Measurements from ENCODE around the gene CDRT4. TPM values are rescaled to one million over a fixed set of nuclear protein-coding genes. Genes with fewer than 3 reads are reported as not detected.
A peak's percentile ranks its signal among the peaks of the same experiment; 100 is the strongest.

Gene CDRT4
- total RNA-seq, 1 donor from 2014 or later = 1.9 TPM

GRCh38 chr17:15411384-15412198 lies 55.8 kb downstream of the CDRT4 start:
- intact Hi-C loops (cut with DNase I) = no loop called here
- ATAC-seq (ENCODE audit: poor library complexity) = peak; percentile 47
- peak; percentile 62 for DNase-seq

DNA sequence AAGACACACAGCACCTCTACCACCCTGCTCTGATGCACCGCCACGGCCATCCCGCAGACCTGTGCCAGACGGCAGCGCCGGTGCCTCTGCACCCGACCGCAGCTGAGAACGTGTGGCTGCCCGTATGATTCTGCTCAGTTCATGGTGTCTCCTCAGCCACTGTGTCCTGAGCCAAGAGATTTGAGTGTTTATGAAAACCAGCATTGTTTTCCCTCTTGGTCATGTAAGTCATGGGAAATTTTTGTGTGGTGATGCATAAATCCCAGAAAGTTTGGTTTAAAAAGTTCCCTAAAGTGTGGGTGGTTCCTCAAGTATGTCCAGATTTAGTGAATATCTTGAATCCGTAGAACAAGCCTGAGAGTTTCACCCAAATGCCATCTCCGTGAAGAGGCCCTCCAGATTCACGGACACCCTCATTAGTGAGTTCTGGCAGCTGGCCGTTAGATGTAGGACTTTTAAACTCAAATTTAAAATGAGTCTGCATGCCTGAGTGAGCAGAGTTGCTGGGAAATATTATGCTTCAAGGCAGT lies 57.6 kb downstream of the CDRT4 start:
- ATAC-seq (ENCODE audit: poor library complexity) (peak; percentile 52), DNase-seq (peak; percentile 61)
- intact Hi-C loops (cut with DNase I) = no loop called here

GRCh38 chr17:15408803-15409202 lies 58.6 kb downstream of the CDRT4 start:
- DNase-seq = no peak
- ATAC-seq (ENCODE audit: poor library complexity) = no peak
- intact Hi-C loops (cut with DNase I) = no loop called here

DNA sequence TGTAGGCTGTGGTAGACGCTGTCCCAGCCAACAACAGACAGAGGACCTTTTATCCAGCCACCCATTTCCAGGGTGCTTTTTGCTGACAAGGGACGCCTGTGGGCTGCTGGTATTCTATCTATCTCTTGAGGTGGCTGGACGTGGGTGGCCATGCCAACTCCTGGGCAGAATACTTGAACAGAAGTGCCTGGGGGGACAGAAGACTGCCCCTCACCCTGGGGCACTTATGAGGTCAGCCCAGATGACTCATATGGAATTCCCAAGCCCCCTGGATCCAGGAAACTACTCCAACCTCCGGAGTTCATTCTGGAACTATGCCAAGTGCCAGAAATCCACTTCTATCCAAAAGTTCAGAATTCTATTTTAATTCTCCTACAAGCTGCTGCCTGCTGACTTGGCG lies 61.3 kb downstream of the CDRT4 start:
- ATAC-seq (ENCODE audit: poor library complexity) (no peak), DNase-seq (no peak)
- intact Hi-C loops (cut with DNase I) = no loop called here

DNA sequence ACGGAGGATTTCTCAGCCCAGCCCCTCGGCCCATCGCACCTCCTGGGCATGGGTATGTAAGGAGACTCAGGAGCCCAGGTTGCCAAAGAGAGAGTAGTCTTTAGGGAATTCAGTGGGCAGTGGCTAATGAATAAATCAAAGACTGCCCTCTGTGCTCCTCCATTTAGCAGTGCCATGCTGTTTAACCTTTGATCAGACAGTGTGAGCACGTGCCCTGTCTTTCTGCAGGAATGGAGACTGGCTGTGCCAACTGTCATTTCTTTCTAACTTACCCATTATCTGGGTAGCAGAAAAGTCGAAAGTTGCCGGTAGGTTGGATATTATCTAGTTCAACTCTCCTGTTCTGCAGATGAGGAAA lies 62.4 kb downstream of the CDRT4 start:
- DNase-seq (no peak), ATAC-seq (ENCODE audit: poor library complexity) (no peak)
- intact Hi-C loops (cut with DNase I) = no loop called here

- no peak for ATAC-seq (ENCODE audit: poor library complexity)
- intact Hi-C loops (cut with DNase I) = no loop called here
- DNase-seq = no peak
These were observed 63.0 kb downstream of the CDRT4 start for GRCh38 chr17:15404106-15405057.

DNA sequence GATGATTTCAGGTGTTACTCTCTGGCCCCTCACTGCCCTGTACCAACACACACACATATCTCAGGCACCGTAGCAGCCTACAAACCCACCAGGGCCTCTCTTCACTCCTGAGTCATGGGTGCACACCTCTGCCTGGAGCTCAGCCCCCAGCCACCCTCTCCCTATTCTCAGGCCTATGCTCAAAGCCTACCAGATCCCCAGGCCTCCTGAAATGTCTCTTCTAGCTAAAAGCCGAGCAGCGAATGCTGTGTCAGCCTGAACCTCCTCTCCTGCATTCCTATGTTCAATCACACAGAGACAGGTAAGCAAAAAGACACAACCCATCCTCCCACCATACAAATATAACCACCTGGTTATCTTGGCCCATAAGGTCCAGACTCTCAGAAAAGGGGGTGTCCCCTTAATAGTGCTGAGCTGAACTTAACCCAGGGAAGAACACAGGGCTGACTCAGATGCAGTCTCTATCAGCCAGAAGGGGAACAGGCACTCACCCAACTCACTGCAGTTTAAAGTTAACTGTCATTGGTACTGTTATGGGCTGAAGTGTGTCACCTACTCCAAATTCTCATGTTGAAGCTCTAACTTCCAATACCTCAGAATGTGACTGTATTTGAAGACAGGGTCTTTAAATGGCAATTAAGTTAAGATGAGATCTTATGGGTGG lies 64.0 kb downstream of the CDRT4 start:
- intact Hi-C loops (cut with DNase I) = no loop called here
- no peak for DNase-seq

GRCh38 chr17:15399443-15399842 lies 68.0 kb downstream of the CDRT4 start:
- intact Hi-C loops (cut with DNase I) = no loop called here
- no peak for DNase-seq
- no peak for ATAC-seq (ENCODE audit: poor library complexity)

More for the DNA sequence above, 64.0 kb downstream of the CDRT4 start:
- peak; percentile 59 for ATAC-seq (ENCODE audit: poor library complexity)

GRCh38 chr17:15398736-15399331 lies 68.6 kb downstream of the CDRT4 start:
- intact Hi-C loops (cut with DNase I) = no loop called here
- peak; percentile 59 for DNase-seq
- peak; percentile 69 for ATAC-seq (ENCODE audit: poor library complexity)

- intact Hi-C loops (cut with DNase I) = no loop called here
- DNase-seq (no peak), ATAC-seq (ENCODE audit: poor library complexity) (peak; percentile 41)
These were observed 69.1 kb downstream of the CDRT4 start for GRCh38 chr17:15398291-15398690.

DNA sequence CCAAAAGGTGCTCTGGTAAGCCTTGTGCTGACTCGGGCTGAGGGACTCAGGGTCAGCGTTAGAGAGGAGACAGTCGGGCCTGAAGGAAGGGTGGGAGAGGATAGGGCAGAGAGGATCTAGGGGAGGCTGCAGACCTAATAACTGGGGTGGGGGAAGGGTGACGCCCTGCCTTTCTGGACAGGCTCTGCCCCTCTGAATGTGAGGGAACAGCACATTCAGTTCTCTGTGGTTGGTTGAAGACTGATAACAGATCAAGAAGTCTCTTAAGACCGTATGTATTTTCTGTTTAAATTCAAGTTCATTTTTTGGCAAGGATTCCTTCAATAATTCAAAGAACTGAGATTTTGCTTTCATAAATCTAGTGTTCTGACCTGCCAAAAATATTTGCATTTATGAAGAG lies 69.8 kb downstream of the CDRT4 start:
- no peak for ATAC-seq (ENCODE audit: poor library complexity)
- intact Hi-C loops (cut with DNase I) = no loop called here

GRCh38 chr17:15395091-15395490 lies 72.3 kb downstream of the CDRT4 start:
- intact Hi-C loops (cut with DNase I) = no loop called here
- ATAC-seq (ENCODE audit: poor library complexity) = no peak
- no peak for DNase-seq

More for the DNA sequence above, 69.8 kb downstream of the CDRT4 start:
- no peak for DNase-seq

- DNase-seq (no peak), ATAC-seq (ENCODE audit: poor library complexity) (no peak)
- intact Hi-C loops (cut with DNase I) = no loop called here
These were observed 74.0 kb downstream of the CDRT4 start for GRCh38 chr17:15393414-15393813.

- ATAC-seq (ENCODE audit: poor library complexity) = peak; percentile 81
- DNase-seq = peak; percentile 56
- intact Hi-C loops (cut with DNase I) = no loop called here
These were observed 75.1 kb downstream of the CDRT4 start for GRCh38 chr17:15392326-15392741.

- intact Hi-C loops (cut with DNase I) = no loop called here
- peak; percentile 35 for ATAC-seq (ENCODE audit: poor library complexity)
- peak; percentile 60 for DNase-seq
These were observed 78.9 kb downstream of the CDRT4 start for GRCh38 chr17:15388356-15389041.

GRCh38 chr17:15386083-15386482 lies 81.3 kb downstream of the CDRT4 start:
- ATAC-seq (ENCODE audit: poor library complexity) (no peak), DNase-seq (no peak)
- intact Hi-C loops (cut with DNase I) = no loop called here

Data from Right ventricle myocardium superior (tissue), 1 donor.